IMR-90 (cell line): ENCODE results near the gene PNMA6E. TPM values are rescaled to one million over a fixed set of nuclear protein-coding genes. Genes with fewer than 3 reads are reported as not detected.

Experiments
- ATAC-seq: fragments of 200-7000 bp; cut with Tn5 transposase; 2 replicates; pipeline ENCODE4 v1.9.1; 2020; ENCODE audit warnings: low read depth, mild to moderate bottlenecking, moderate library complexity
- BruUV-seq: library from RNA; stranded (reverse); fragments of 400-500 nt; replicated peaks from 2 replicates; lab custom pipeline; 2021; lab: Mats Ljungman, UMichigan
- CTCF ChIA-PET: fragments of 300-600 bp; formaldehyde crosslinking; extraction: SDS; loops from one replicate; lab custom pipeline; 2021; ENCODE audit warnings: antibody characterized with exemption; lab: Yijun Ruan, JAX
- POLR2A ChIA-PET: fragments of 300-600 bp; sonication (Branson Sonifier 250); formaldehyde crosslinking; loops from one replicate; lab custom pipeline; 2022; ENCODE audit warnings: antibody characterized with exemption; ENCODE audit not compliant: unreplicated experiment; lab: Charles Lee
- DNase-seq: peaks from one replicate; pipeline ENCODE4 v3.0.0; 2013
- H2AFZ ChIP-seq: replicated peaks from 2 replicates; pipeline ENCODE3; 2013; ENCODE audit warnings: low read length, mild to moderate bottlenecking; ENCODE audit not compliant: poor library complexity
- H2AK5ac ChIP-seq: 2 replicates; pipeline ENCODE4 v1.6.1; 2013; ENCODE audit warnings: low read depth, low read length, inconsistent platforms
- H2AK9ac ChIP-seq: replicated peaks from 2 replicates; pipeline ENCODE3; 2013; ENCODE audit warnings: mild to moderate bottlenecking, low read depth, low read length, moderate library complexity; ENCODE audit not compliant: poor library complexity
- H2BK120ac ChIP-seq: 2 replicates; pipeline ENCODE4 v1.6.1; 2013; ENCODE audit warnings: low read depth, low read length, inconsistent platforms
- H2BK15ac ChIP-seq: 3 replicates; pipeline ENCODE4 v1.6.1; 2013; ENCODE audit warnings: low read depth, low read length, inconsistent platforms
- H2BK20ac ChIP-seq: 2 replicates; pipeline ENCODE4 v1.6.1; 2013; ENCODE audit warnings: low read depth, mild to moderate bottlenecking, inconsistent platforms, low read length, moderate library complexity
- H2BK5ac ChIP-seq: 2 replicates; pipeline ENCODE4 v1.6.1; 2013; ENCODE audit warnings: mild to moderate bottlenecking, low read depth, low read length, inconsistent platforms; ENCODE audit not compliant: poor library complexity, severe bottlenecking
- H3K14ac ChIP-seq: replicated peaks from 2 replicates; pipeline ENCODE4 v1.6.1; 2013; ENCODE audit warnings: low read depth, low read length, inconsistent platforms
- H3K18ac ChIP-seq: 2 replicates; pipeline ENCODE4 v1.6.1; 2013; ENCODE audit warnings: low read depth, low read length, control low read depth
- H3K23ac ChIP-seq: 2 replicates; pipeline ENCODE4 v1.6.1; 2013; ENCODE audit warnings: low read depth, low read length, inconsistent platforms
- H3K27ac ChIP-seq: 2 replicates; pipeline ENCODE4 v1.5.1; 2013; ENCODE audit warnings: mild to moderate bottlenecking, control low read depth, low read length; ENCODE audit not compliant: insufficient read depth
- H3K27me3 ChIP-seq: 2 replicates; pipeline ENCODE4 v1.6.1; 2013; ENCODE audit warnings: low read length; ENCODE audit not compliant: control insufficient read depth, insufficient read depth
- H3K36me3 ChIP-seq: 2 replicates; pipeline ENCODE4 v1.6.1; 2013; ENCODE audit warnings: low read length, mixed read lengths; ENCODE audit not compliant: control insufficient read depth, insufficient read depth
- H3K4ac ChIP-seq: 2 replicates; pipeline ENCODE4 v1.6.1; 2013; ENCODE audit warnings: low read depth, low read length, inconsistent platforms
- H3K4me1 ChIP-seq: 2 replicates; pipeline ENCODE4 v1.6.1; 2013; ENCODE audit warnings: low read length, mixed read lengths; ENCODE audit not compliant: control insufficient read depth, insufficient read depth
- H3K4me2 ChIP-seq: 2 replicates; pipeline ENCODE4 v1.6.1; 2013; ENCODE audit warnings: low read depth, mild to moderate bottlenecking, control low read depth, low read length, moderate library complexity
- H3K4me3 ChIP-seq: 2 replicates; pipeline ENCODE4 v1.5.1; 2013; ENCODE audit warnings: low read depth, mild to moderate bottlenecking, control low read depth, low read length, moderate library complexity; ENCODE audit not compliant: insufficient read depth
- H3K56ac ChIP-seq: 2 replicates; pipeline ENCODE4 v1.6.1; 2013; ENCODE audit warnings: low read length, inconsistent platforms; ENCODE audit not compliant: insufficient read depth; ENCODE audit errors: extremely low read depth
- H3K79me1 ChIP-seq, 2 experiments: 2 replicates each; pipeline ENCODE4 v1.6.1; 2013; ENCODE audit warnings: low read length in 2 of 2, inconsistent platforms in 1 of 2, low read depth in 1 of 2
- H3K9ac ChIP-seq: 2 replicates; pipeline ENCODE4 v1.6.1; 2013; ENCODE audit warnings: low read depth, low read length, control low read depth
- H3K9me1 ChIP-seq: 2 replicates; pipeline ENCODE4 v1.6.1; 2013; ENCODE audit warnings: low read length, inconsistent platforms; ENCODE audit not compliant: insufficient read depth
- H3K9me3 ChIP-seq: 2 replicates; pipeline ENCODE4 v1.6.1; 2013; ENCODE audit warnings: low read length; ENCODE audit not compliant: control insufficient read depth, insufficient read depth
- H4K20me1 ChIP-seq: 2 replicates; pipeline ENCODE4 v1.6.1; 2013; ENCODE audit warnings: low read length, inconsistent platforms; ENCODE audit not compliant: insufficient read depth
- H4K5ac ChIP-seq: 2 replicates; pipeline ENCODE4 v1.6.1; 2013; ENCODE audit warnings: mild to moderate bottlenecking, low read depth, low read length, control low read depth
- H4K8ac ChIP-seq, 2 experiments: 2 replicates each; pipeline ENCODE4 v1.6.1; 2013; ENCODE audit warnings: low read depth in 2 of 2, low read length in 2 of 2, control low read depth in 1 of 2, inconsistent platforms in 1 of 2
- H4K91ac ChIP-seq: 2 replicates; pipeline ENCODE4 v1.6.1; 2013; ENCODE audit warnings: low read depth, low read length, inconsistent platforms; ENCODE audit not compliant: insufficient read depth
- BHLHE40 ChIP-seq: fragments of 150-350 bp; IDR thresholded peaks from 2 replicates; pipeline ENCODE4 v1.6.1; 2016; ENCODE audit warnings: mild to moderate bottlenecking, low read depth, low read length
- CEBPB ChIP-seq: IDR thresholded peaks from 2 replicates; pipeline ENCODE4 v1.6.1; 2012; ENCODE audit warnings: low read depth, low read length, improper control_type of control experiment
- CHD1 ChIP-seq: IDR thresholded peaks from 2 replicates; pipeline ENCODE4 v1.6.1; 2012; ENCODE audit warnings: low read depth, low read length, improper control_type of control experiment
- ELK1 ChIP-seq: fragments of 150-350 bp; IDR thresholded peaks from 2 replicates; pipeline ENCODE4 v1.6.1; 2016; ENCODE audit warnings: low read depth, mild to moderate bottlenecking, low read length, moderate library complexity, borderline replicate concordance
- FOS ChIP-seq: fragments of 150-350 bp; IDR thresholded peaks from 2 replicates; pipeline ENCODE4 v1.6.1; 2016; ENCODE audit warnings: low read depth, low read length
- MAFK ChIP-seq: IDR thresholded peaks from 2 replicates; pipeline ENCODE4 v1.6.1; 2012; ENCODE audit warnings: low read depth, low read length, improper control_type of control experiment
- MAZ ChIP-seq: IDR thresholded peaks from 2 replicates; pipeline ENCODE4 v1.6.1; 2012; ENCODE audit warnings: low read depth, mild to moderate bottlenecking, low read length, improper control_type of control experiment, moderate library complexity, borderline replicate concordance
- MXI1 ChIP-seq: IDR thresholded peaks from 2 replicates; pipeline ENCODE4 v1.6.1; 2012; ENCODE audit warnings: low read depth, mild to moderate bottlenecking, low read length, moderate library complexity, borderline replicate concordance
- NFE2L2 ChIP-seq: fragments of 150-350 bp; IDR thresholded peaks from 2 replicates; pipeline ENCODE4 v1.6.1; 2016; ENCODE audit warnings: low read depth, mild to moderate bottlenecking, low read length
- POLR2A ChIP-seq: IDR thresholded peaks from 2 replicates; pipeline ENCODE4 v1.6.1; 2012; ENCODE audit warnings: mild to moderate bottlenecking, low read depth, low read length
- RAD21 ChIP-seq: IDR thresholded peaks from 2 replicates; pipeline ENCODE4 v1.6.1; 2012; ENCODE audit warnings: low read length, improper control_type of control experiment
- RCOR1 ChIP-seq: IDR thresholded peaks from 2 replicates; pipeline ENCODE4 v1.6.1; 2012; ENCODE audit warnings: mild to moderate bottlenecking, low read length, improper control_type of control experiment; ENCODE audit not compliant: insufficient replicate concordance
- RFX5 ChIP-seq: IDR thresholded peaks from 2 replicates; pipeline ENCODE4 v1.8.0; 2012; ENCODE audit warnings: low read depth, mild to moderate bottlenecking, low read length, moderate library complexity
- WGBS, 2 experiments: methylation state at CpG; one replicate each; pipeline versions ENCODE4 v1.1.5 to v1.1.7; 2013; ENCODE audit warnings: missing lambda C conversion rate in 2 of 2; ENCODE audit not compliant: insufficient read length in 1 of 2; ENCODE audit errors: extremely low coverage in 2 of 2; 5-methylcytosine and 5-hydroxymethylcytosine counted together
- dilution Hi-C: fragments of 300-500 bp; cut with HindIII; formaldehyde crosslinking; loops from one replicate; pipeline ENCODE4 v1.14.3; 2018; ENCODE audit warnings: low sequenced_read_pairs; ENCODE audit not compliant: unreplicated experiment
- in situ Hi-C: fragments of 300-500 bp; cut with MboI; formaldehyde crosslinking; loops from 3 replicates; pipeline ENCODE4 v1.14.3; 2019; ENCODE audit warnings: low sequenced_read_pairs, inconsistent platforms, mixed read lengths
- intact Hi-C: fragments of 100-400 bp; cut with micrococcal nuclease; formaldehyde crosslinking; loops from 2 replicates; pipeline ENCODE4 v1.10.0; 2022
- polyA plus RNA-seq, 3 experiments: library from polyadenylated mRNA; depleted of rRNA; stranded (reverse); fragments of >200 nt; gene quantifications; 2 replicates each; pipeline ENCODE4 v1.2.3, GENCODE V29; 2012; ENCODE audit warnings: low replicate concordance in 1 of 3
- total RNA-seq: library from RNA; depleted of rRNA; stranded (reverse); fragments of >200 nt; gene quantifications from 2 replicates; pipeline ENCODE4 v1.2.3, GENCODE V29; 2012
- TF ChIP-seq, protein P1 (sequence below): conservative IDR thresholded peaks from 2 replicates; pipeline ENCODE4 v1.5.1; 2012; ENCODE audit warnings: mild to moderate bottlenecking, low read depth, low read length, improper control_type of control experiment
- TF ChIP-seq, protein P2 (sequence below): fragments of 150-350 bp; IDR thresholded peaks from 2 replicates; pipeline ENCODE4 v1.6.1; 2017; ENCODE audit warnings: mild to moderate bottlenecking, antibody characterized with exemption, low read length, low read depth

PNMA6E gene
- total and polyA plus RNA-seq, 2 of the 4 experiments (the other 2 are of a cell fraction): not detected

DNA sequence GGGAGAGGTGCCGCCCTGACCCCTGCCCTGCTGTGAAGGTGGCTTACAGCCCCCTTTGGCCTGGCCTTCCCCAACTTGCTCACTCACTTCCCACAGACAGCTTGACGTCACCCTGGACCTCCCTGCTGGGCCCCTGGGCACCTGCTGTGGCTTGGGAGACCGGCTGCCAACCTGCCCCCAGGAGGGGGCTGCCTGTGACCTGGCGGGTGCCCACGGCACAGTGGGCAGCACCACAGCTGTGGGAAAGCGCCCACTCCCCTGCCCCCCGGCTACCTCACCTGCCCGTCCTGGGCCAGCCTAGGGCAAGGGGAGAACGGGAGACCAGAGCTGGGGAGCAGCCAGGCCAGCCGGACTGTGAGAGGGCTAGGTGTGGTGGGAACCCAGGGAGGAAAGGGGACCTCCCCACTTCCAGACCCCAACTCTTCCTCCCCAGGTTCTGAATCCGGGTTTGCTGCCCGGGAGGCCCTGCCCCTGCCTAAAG is 7.8 kb upstream of the PNMA6E start:
- H3K9ac ChIP-seq: no peak overlapping the region
- no TSS peak for BruUV-seq

More for the DNA sequence above, 7.8 kb upstream of the PNMA6E start:
- Histone ChIP-seq H3K4me3 (no peak overlapping the region), H2AFZ (no peak overlapping the region), H3K9me1 (no peaks in the 10 kb centered on the region), H4K91ac (no peak overlapping the region), H3K27me3 (peaks cover 8% of the 10 kb centered on the region), H3K4me1 (no peaks in the 10 kb centered on the region), H3K9me3 (no peaks in the 10 kb centered on the region; the same call in 1 of the 2 replicates), H2BK15ac (no peak overlapping the region), H2BK120ac (no peak overlapping the region), H3K4me2 (no peak overlapping the region), H3K56ac (no peak overlapping the region), H3K27ac (no peak overlapping the region), H2AK5ac (no peak overlapping the region), H3K18ac (no peak overlapping the region), H2BK5ac (no peak overlapping the region), H2BK20ac (no peak overlapping the region), H2AK9ac (no peak overlapping the region), H3K23ac (no peak overlapping the region), H4K5ac (no peak overlapping the region), H4K20me1 (no peaks in the 10 kb centered on the region), H3K36me3 (no peaks in the 10 kb centered on the region), H3K14ac (no peak overlapping the region), H4K8ac (no peak overlapping the region), H3K4ac (no peak overlapping the region), H3K79me1 (no peaks in the 10 kb centered on the region)
- dilution Hi-C loops (no loop called here), intact Hi-C loops (no loop called here), in situ Hi-C loops (loop anchor here (25.0 kb wide), 1 partner anchor 222 kb away; the partner anchor contains the start of gene MAGEA1)
- ATAC-seq (no peak), DNase-seq (no peak)
- WGBS, 2 experiments: 80% methylated on average over 1 of the region's 12 CpGs; no CpG with 5 or more reads in 1 of the 2 experiments
- TF ChIP-seq ELK1 (no peak), FOS (no peak), RFX5 (no peak), MAZ (no peak), MXI1 (no peak), RCOR1 (no peak), CEBPB (no peak), MAFK (no peak), POLR2A (no peak), NFE2L2 (no peak), CHD1 (no peak), BHLHE40 (no peak), RAD21 (no peak)
- TF ChIP-seq, protein P1, sequence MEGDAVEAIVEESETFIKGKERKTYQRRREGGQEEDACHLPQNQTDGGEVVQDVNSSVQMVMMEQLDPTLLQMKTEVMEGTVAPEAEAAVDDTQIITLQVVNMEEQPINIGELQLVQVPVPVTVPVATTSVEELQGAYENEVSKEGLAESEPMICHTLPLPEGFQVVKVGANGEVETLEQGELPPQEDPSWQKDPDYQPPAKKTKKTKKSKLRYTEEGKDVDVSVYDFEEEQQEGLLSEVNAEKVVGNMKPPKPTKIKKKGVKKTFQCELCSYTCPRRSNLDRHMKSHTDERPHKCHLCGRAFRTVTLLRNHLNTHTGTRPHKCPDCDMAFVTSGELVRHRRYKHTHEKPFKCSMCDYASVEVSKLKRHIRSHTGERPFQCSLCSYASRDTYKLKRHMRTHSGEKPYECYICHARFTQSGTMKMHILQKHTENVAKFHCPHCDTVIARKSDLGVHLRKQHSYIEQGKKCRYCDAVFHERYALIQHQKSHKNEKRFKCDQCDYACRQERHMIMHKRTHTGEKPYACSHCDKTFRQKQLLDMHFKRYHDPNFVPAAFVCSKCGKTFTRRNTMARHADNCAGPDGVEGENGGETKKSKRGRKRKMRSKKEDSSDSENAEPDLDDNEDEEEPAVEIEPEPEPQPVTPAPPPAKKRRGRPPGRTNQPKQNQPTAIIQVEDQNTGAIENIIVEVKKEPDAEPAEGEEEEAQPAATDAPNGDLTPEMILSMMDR: no peak
- TF ChIP-seq, protein P2, sequence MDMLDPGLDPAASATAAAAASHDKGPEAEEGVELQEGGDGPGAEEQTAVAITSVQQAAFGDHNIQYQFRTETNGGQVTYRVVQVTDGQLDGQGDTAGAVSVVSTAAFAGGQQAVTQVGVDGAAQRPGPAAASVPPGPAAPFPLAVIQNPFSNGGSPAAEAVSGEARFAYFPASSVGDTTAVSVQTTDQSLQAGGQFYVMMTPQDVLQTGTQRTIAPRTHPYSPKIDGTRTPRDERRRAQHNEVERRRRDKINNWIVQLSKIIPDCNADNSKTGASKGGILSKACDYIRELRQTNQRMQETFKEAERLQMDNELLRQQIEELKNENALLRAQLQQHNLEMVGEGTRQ: no peak
- ChIA-PET CTCF (no interaction called here), POLR2A (no interaction called here)
